GM19035 (cell line): Measurements from ENCODE around the gene RPTOR.
"Not testable (repeated sequence)": the region's sequence is repeated elsewhere in the genome, so short reads cannot be mapped to it uniquely, and the experiment has no call there.

ENCODE experiments used
- ATAC-seq: cut with Tn5 transposase; IDR thresholded peaks from one replicate; pipeline ENCODE4 v1.9.1; 2021; ENCODE audit not compliant: unreplicated experiment

RPTOR gene

GRCh38 chr17:80740141-80740540 lies 195.5 kb downstream of the RPTOR start:
- no peak for ATAC-seq

GRCh38 chr17:80742091-80742490 lies 197.5 kb downstream of the RPTOR start:
- ATAC-seq: no peak

DNA sequence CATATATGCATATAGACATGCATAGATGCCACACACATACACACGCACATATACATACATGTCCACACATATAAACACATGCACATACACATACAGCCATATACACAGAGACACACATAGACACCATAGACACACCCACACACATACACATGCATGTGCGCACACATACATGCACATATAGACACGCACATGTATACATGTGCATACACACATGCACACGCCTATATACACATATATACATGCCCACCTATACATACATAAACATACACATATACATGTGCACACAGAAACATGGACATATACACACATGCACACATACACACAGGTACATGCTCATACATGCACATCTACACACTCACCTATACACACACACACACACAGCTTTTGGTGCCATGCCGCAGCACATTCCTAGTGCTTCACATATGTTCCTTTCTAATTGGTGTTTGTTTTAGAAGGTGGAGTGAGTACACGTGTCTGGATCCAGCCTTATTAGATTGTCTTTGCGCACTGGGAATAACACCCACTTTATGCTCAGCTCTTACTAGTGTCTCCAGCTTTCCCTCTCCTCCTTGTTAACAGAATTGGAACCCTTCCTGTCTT lies 198.0 kb downstream of the RPTOR start:
- ATAC-seq: no peak

GRCh38 chr17:80743181-80743771 lies 198.6 kb downstream of the RPTOR start:
- ATAC-seq: no peak

DNA sequence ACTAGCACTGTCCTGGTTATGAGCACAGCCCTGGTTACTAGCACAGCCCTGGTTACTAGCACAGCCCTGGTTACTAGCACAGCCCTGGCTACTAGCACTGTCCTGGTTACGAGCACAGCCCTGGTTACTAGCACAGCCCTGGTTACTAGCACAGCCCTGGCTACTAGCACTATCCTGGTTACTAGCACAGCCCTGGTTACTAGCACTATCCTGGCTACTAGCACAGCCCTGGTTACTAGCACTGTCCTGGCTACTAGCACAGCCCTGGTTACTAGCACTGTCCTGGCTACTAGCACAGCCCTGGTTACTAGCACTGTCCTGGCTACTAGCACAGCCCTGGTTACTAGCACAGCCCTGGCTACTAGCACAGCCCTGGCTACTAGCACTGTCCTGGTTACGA lies 199.3 kb downstream of the RPTOR start:
- not testable (repeated sequence) for ATAC-seq

DNA sequence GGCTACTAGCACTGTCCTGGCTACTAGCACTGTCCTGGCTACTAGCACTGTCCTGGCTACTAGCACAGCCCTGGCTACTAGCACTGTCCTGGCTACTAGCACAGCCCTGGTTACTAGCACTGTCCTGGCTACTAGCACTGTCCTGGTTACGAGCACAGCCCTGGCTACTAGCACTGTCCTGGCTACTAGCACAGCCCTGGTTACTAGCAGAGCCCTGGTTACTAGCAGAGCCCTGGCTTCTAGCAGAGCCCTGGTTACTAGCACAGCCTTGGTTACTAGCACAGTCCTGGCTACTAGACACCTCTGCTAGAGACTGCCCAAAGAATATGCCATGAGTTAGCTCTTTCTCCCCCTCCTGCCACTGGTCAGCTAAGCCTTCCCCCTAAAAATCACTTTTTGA lies 200.1 kb downstream of the RPTOR start:
- not testable (repeated sequence) for ATAC-seq

DNA sequence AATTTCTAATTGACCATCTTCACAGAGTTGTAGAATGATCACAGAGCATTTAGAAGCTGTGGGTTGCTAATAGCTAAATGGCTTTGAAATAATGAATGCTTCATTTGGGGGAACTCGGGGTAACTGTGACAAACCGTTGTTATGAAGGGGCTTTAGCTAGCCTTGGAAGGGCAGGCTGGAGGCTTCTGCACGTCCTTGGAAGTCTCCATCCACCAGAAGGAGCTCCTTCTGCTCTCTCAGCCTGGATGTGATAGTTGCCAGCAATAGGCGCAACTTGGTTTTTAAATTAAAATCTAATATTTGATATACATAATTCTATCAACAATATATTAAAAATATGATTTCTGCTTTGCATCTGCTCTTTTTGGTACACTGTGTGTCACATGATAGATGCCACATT lies 200.5 kb downstream of the RPTOR start:
- no peak for ATAC-seq

DNA sequence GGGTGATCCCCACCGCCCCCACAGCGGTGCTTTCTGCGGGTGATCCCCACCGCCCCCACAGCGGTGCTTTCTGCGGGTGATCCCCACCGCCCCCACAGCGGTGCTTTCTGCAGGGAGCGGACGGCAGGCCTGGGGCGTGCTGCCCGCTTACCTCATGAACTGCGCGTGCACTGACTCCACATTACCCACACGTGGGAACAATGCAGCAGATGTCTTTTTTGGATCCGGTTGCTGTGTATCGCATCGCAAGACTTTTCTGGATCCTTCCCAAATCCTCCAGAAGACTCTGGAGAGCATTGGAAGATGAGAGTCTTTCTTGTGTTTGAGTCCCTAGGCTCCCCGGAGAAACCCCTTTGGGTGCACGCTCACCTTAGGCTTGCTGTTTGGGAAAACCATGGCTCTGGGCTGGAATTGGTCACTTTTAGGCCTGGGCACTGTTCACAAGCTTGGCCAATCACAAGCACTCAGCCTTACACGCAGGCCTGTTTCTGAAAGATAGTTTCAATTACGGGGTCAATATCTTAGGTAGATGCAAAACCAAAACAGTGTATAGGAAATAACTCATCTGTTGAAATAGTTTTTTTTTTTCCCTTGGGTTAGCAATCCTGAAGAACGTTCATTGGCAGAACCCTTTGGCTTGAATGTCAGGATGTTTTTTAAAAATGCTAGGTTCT lies 201.8 kb downstream of the RPTOR start:
- ATAC-seq: no peak

DNA sequence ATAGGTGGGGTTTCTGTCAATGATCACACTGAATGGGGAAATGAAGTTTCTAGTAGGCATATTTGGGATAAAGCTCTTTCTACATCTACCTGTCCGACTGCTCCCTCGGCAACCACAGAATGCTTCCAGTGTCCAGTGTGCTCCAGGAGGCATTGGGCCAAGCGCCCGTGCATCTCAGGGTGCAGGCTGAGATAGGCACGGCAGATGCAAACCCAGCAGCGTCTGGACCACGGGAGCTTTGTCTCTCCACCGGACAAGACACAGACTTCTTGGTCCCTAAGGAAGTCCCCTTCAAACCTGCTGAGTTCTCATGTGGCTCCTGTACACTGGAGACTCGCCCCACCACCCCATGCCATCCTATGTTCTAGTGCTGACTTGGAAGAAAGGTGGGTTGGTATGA lies 202.8 kb downstream of the RPTOR start:
- ATAC-seq: no peak

GRCh38 chr17:80749611-80750010 lies 205.0 kb downstream of the RPTOR start:
- ATAC-seq: no peak

GRCh38 chr17:80750263-80750662 lies 205.6 kb downstream of the RPTOR start:
- no peak for ATAC-seq

DNA sequence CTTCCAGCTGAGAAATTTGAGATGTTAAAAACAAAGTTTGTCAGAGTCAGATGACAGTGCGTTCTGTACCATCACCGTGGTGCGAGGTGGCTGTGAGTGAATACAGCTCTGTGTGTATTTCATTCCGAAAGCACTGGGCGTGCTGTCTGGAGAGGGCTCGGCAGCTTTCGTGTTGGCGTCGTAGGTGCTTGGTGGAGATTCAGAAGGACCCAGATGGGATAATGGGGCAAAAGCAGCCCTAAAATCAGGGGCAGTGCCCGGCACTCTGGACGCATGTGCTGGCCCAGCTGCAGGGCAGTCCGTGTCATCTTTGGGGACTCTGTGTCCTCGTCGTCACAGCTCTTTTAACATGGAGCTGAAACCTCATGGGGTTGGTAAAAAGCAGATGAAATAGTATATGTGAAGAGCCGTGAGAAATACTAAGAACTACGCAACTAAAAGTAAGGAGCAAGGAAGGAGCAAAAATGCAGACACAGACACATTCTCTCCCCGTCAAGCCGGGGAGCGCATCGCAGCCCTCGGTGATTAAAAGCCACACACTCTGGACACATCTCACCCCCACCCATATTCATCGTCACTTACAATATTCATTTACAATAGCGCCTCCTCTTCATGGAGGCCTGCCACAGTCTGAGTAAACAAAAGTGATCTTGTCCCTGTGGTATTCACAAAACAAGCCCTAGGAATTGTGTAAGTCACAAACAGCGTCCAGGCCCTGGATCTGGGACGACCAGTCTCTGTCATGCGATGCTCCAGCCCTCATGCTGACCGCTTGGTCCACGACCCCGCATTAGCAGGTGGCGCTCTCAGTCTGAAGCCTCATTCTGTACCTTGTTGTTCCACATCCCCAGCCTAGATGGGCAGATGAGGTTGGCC lies 206.7 kb downstream of the RPTOR start:
- no peak for ATAC-seq

- no peak for ATAC-seq
These were observed 207.4 kb downstream of the RPTOR start for GRCh38 chr17:80751946-80752581.

DNA sequence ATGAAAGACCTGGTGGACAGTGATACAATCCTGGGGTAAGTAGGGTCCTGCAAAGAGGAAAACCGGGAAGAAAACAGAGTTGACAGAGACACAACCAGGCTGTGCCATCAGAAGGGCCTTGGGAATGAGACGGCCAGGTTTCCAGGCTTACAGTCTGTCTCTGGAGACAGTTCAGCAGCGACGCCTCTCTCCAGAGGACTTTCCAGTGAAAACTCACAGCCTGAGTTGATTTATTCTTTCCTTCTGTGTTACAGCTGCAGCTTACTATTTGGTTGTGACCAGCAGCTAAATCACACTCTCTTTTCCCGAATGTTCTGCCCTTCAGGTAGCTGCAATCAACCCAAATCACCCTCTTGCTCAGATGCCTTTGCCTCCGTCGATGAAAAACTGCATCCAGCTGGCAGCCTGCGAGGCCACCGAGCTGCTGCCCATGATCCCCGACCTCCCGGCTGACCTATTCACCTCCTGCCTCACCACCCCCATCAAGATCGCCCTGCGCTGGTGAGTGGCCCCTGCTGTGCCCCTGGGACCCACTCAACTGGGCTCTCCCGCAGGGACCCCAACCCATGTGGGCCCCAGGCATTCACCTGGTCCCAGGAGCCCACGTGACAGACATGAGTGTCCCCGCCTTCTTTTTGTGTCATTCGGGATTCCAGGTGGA lies 209.2 kb downstream of the RPTOR start:
- ATAC-seq: no peak

GRCh38 chr17:80754846-80755245 lies 210.2 kb downstream of the RPTOR start:
- ATAC-seq: no peak

- ATAC-seq: no peak
These were observed 211.2 kb downstream of the RPTOR start for GRCh38 chr17:80755650-80756405.

GRCh38 chr17:80758481-80759376 lies 214.1 kb downstream of the RPTOR start:
- no peak for ATAC-seq

GRCh38 chr17:80759377-80759673 lies 214.7 kb downstream of the RPTOR start:
- ATAC-seq: no peak

DNA sequence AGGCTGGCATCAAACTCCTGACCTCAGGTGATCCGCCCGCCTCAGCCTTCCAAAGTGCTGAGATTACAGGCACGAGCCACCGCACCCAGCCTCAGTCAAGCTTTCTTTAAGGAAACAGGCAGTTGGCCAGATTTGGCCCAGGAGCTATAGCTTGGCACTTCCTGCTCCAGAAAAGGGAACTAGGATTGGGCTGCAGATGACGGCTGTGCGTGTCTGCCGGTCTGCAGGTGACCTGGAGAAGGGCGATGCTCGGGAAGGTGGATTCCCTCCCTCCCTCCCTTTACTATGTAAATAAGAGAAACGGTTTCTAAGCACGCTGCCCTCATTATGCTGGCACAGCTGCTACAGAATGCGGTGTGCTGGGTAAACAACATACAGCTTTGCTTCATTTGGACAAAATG lies 215.9 kb downstream of the RPTOR start:
- no peak for ATAC-seq
